Measurements from ENCODE around the gene TSPAN5.

- TF ChIP-seq POLR2A (IDR thresholded peaks at IDR 0.05) (no peak), CTCF (IDR thresholded peaks at IDR 0.05) (no peak), POLR2AphosphoS5 (IDR thresholded peaks at IDR 0.05) (no peak), EP300 (IDR thresholded peaks at IDR 0.05) (no peak)
These were observed 1.5 kb upstream of the TSPAN5 start for GRCh38 chr4:98659741-98660462.

Data from suprapubic skin (tissue), 4 donors.